Thyroid gland (tissue), 4 donors: ENCODE measurements around the gene DOCK6.

Source experiments
- POLR2A ChIP-seq, 2 donors: fragments of 450-650 bp; IDR thresholded peaks; one replicate each; pipeline ENCODE4 v1.6.1; 2017; ENCODE audit warnings: antibody characterized with exemption in 2 of 2, mild to moderate bottlenecking in 2 of 2, moderate library complexity in 1 of 2
- TF ChIP-seq, protein P1 (sequence below), 6 experiments: fragments of 200-600 bp in 3 of 6; fragments of 450-650 bp in 3 of 6; sonication (generic) in 3 of 6; IDR thresholded peaks; one replicate each; pipeline ENCODE4 v1.5.1; 2016 to 2019; ENCODE audit warnings: antibody characterized with exemption in 6 of 6, mild to moderate bottlenecking in 2 of 6, inconsistent platforms in 1 of 6, moderate library complexity in 1 of 6

DNA sequence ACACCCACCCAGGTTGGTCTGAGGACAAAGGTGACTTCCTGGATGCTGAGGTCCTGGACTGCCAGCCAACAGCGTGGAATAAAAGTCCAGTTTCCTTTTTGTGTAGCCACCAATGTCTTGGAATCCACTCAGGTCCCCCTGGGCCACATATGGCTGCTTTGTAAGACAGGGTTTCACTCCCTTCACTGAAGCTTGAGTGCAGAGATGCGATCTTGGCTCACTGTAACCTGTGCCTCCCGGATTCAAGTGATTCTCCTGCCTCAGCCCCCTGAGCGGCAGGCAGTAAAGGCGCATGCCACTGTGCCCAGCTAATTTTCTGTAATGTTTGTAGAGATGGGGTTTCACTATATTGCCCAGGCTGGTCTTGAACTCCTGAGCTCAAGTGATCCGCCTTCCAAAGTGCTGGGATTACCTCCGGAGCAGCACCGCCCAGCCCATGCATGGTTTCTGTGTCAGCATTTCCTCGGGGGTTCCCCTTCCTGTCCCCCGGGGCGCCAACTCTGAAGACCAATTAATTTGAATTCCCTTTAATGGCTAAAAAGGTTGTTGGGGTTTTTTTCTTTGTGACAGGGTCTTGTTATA lies 82.5 kb downstream of the DOCK6 start:
- no peak for TF ChIP-seq POLR2A (IDR thresholded peaks at IDR 0.05)
- TF ChIP-seq, protein P1, sequence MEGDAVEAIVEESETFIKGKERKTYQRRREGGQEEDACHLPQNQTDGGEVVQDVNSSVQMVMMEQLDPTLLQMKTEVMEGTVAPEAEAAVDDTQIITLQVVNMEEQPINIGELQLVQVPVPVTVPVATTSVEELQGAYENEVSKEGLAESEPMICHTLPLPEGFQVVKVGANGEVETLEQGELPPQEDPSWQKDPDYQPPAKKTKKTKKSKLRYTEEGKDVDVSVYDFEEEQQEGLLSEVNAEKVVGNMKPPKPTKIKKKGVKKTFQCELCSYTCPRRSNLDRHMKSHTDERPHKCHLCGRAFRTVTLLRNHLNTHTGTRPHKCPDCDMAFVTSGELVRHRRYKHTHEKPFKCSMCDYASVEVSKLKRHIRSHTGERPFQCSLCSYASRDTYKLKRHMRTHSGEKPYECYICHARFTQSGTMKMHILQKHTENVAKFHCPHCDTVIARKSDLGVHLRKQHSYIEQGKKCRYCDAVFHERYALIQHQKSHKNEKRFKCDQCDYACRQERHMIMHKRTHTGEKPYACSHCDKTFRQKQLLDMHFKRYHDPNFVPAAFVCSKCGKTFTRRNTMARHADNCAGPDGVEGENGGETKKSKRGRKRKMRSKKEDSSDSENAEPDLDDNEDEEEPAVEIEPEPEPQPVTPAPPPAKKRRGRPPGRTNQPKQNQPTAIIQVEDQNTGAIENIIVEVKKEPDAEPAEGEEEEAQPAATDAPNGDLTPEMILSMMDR (IDR thresholded peaks at IDR 0.05): no peak
